HepG2 (cell line): Measurements from ENCODE around the gene SMARCB1. TPM values are rescaled to one million over a fixed set of nuclear protein-coding genes. Genes with fewer than 3 reads are reported as not detected.

Experiments used
- ATM ChIP-seq: fragments of 450-650 bp; IDR thresholded peaks from 2 replicates; pipeline ENCODE4 v1.7.1; 2017; ENCODE audit warnings: mild to moderate bottlenecking, borderline replicate concordance
- BHLHE40 ChIP-seq: IDR thresholded peaks from 2 replicates; pipeline ENCODE4 v1.6.1; 2011; ENCODE audit warnings: low read length, improper control_type of control experiment
- DR1 ChIP-seq: sonication (generic); formaldehyde crosslinking; IDR thresholded peaks from 2 replicates; pipeline ENCODE4 v1.8.0; 2021; ENCODE audit warnings: mild to moderate bottlenecking, missing genetic modification reagents, inconsistent platforms
- FOXA3 ChIP-seq: IDR thresholded peaks from 2 replicates; pipeline ENCODE4 v1.6.1; 2016; ENCODE audit warnings: missing genetic modification reagents, missing compliant biosample characterization
- FOXC1 ChIP-seq: sonication (generic); formaldehyde crosslinking; IDR thresholded peaks from 2 replicates; pipeline ENCODE4 v1.8.0; 2022; ENCODE audit warnings: mild to moderate bottlenecking, missing genetic modification reagents, borderline replicate concordance
- GATA4 ChIP-seq: sonication (generic); IDR thresholded peaks from 2 replicates; pipeline ENCODE4 v1.6.1; 2016; ENCODE audit warnings: antibody characterized with exemption, low read depth, borderline replicate concordance
- GLMP ChIP-seq: sonication (generic); formaldehyde crosslinking; IDR thresholded peaks from 2 replicates; pipeline ENCODE4 v1.9.0; 2021; ENCODE audit warnings: missing genetic modification reagents, mild to moderate bottlenecking, borderline replicate concordance
- HNRNPL ChIP-seq: fragments of 200-400 bp; formaldehyde crosslinking; IDR thresholded peaks from 2 replicates; pipeline ENCODE4 v1.6.1; 2017; ENCODE audit warnings: mild to moderate bottlenecking, low read depth, low read length
- IRF2 ChIP-seq: IDR thresholded peaks from 2 replicates; pipeline ENCODE4 v1.6.1; 2018; ENCODE audit warnings: missing genetic modification reagents, missing compliant biosample characterization
- JDP2 ChIP-seq: sonication (generic); formaldehyde crosslinking; IDR thresholded peaks from 2 replicates; pipeline ENCODE4 v1.8.1; 2022; ENCODE audit warnings: missing genetic modification reagents, borderline replicate concordance
- KLF15 ChIP-seq: sonication (generic); formaldehyde crosslinking; IDR thresholded peaks from 2 replicates; pipeline ENCODE4 v1.8.1; 2023; ENCODE audit warnings: borderline replicate concordance, mild to moderate bottlenecking, inconsistent platforms, missing genetic modification reagents, mixed read lengths
- MAFG ChIP-seq: sonication (generic); formaldehyde crosslinking; IDR thresholded peaks from 2 replicates; pipeline ENCODE4 v1.5.1; 2020; ENCODE audit warnings: mild to moderate bottlenecking, missing genetic modification reagents
- MBD4 ChIP-seq: IDR thresholded peaks from 2 replicates; pipeline ENCODE4 v1.6.1; 2012; ENCODE audit warnings: low read length, inconsistent platforms, borderline replicate concordance
- MED8 ChIP-seq: sonication (generic); formaldehyde crosslinking; IDR thresholded peaks from 2 replicates; pipeline ENCODE4 v1.8.1; 2023; ENCODE audit warnings: mild to moderate bottlenecking, missing genetic modification reagents; ENCODE audit not compliant: insufficient replicate concordance
- MTA1 ChIP-seq: sonication (generic); formaldehyde crosslinking; IDR thresholded peaks from 2 replicates; pipeline ENCODE4 v1.4.0; 2020; ENCODE audit warnings: missing genetic modification reagents, mild to moderate bottlenecking, borderline replicate concordance
- NFE2L2 ChIP-seq: fragments of 150-350 bp; IDR thresholded peaks from 2 replicates; pipeline ENCODE4 v1.6.1; 2014; ENCODE audit warnings: low read length
- NFRKB ChIP-seq: fragments of 450-650 bp; IDR thresholded peaks from 2 replicates; pipeline ENCODE4 v1.6.1; 2017
- PAX8 ChIP-seq: sonication (generic); formaldehyde crosslinking; IDR thresholded peaks from 2 replicates; pipeline ENCODE4 v1.8.0; 2022; ENCODE audit warnings: mild to moderate bottlenecking, missing genetic modification reagents, borderline replicate concordance
- RERE ChIP-seq: IDR thresholded peaks from 2 replicates; pipeline ENCODE4 v1.6.1; 2016; ENCODE audit warnings: low read depth, missing genetic modification reagents, missing compliant biosample characterization
- TFE3 ChIP-seq: IDR thresholded peaks from 2 replicates; pipeline ENCODE4 v1.6.1; 2016
- THAP11 ChIP-seq: IDR thresholded peaks from 2 replicates; pipeline ENCODE4 v1.6.1; 2016; ENCODE audit warnings: missing biosample characterization, missing genetic modification reagents
- ZNF24 ChIP-seq: fragments of 450-650 bp; IDR thresholded peaks from 2 replicates; pipeline ENCODE4 v1.6.1; 2017; ENCODE audit warnings: antibody characterized with exemption, mild to moderate bottlenecking
- ZSCAN12 ChIP-seq: sonication (generic); formaldehyde crosslinking; IDR thresholded peaks from 2 replicates; pipeline ENCODE4 v1.9.0; 2021; ENCODE audit warnings: mild to moderate bottlenecking, missing genetic modification reagents
- ZSCAN31 ChIP-seq: sonication (generic); formaldehyde crosslinking; IDR thresholded peaks from 2 replicates; pipeline ENCODE4 v1.5.0; 2020; ENCODE audit warnings: low read depth, mild to moderate bottlenecking, missing genetic modification reagents
- polyA plus RNA-seq, 8 experiments: library from polyadenylated mRNA; depleted of rRNA in 3 of 8; stranded (reverse) in 7 of 8; unstranded in 1 of 8; fragments of >200 nt; fragmentation: Illumina TruSeq in 4 of 8; extraction: Trizol in 4 of 8; gene quantifications; 2 replicates each; pipeline versions ENCODE4 v1.2.1 to v1.2.3, GENCODE V29; 2011 to 2016; ENCODE audit warnings: low read depth in 4 of 8, missing spikeins in 1 of 8, mixed read lengths in 1 of 8; ENCODE audit not compliant: insufficient read depth in 1 of 8
- total RNA-seq, 5 experiments: library from RNA; depleted of rRNA; stranded (reverse); fragments of >200 nt; fragmentation: Illumina TruSeq; extraction: Trizol; gene quantifications; 2 replicates each; pipeline ENCODE4 v1.2.3, GENCODE V29; 2016; ENCODE audit warnings: low read depth in 1 of 5

SMARCB1 gene
- total and polyA plus RNA-seq, 2 of the 13 experiments (the other 11 are each of a cell fraction or from before 2014, with no cell fraction given), result 74.0 to 166 TPM

- TF ChIP-seq RERE (no peak), THAP11 (CRISPR knock-in tag) (peak; percentile 29; the same call in 1 of the 2 replicates), TFE3 (0 out of 2 replicates have a peak, but pooled peaks have one; percentile 53), MED8 (CRISPR knock-in tag) (no peak), KLF15 (CRISPR knock-in tag) (no peak), GLMP (CRISPR knock-in tag) (no peak), GATA4 (peak; percentile 69; the same call in 1 of the 2 replicates), ZSCAN31 (CRISPR knock-in tag) (no peak), DR1 (CRISPR knock-in tag) (peak; percentile 55; the same call in 1 of the 2 replicates), JDP2 (CRISPR knock-in tag) (no peak), HNRNPL (no peak), BHLHE40 (no peak), ATM (no peak), MAFG (CRISPR knock-in tag) (no peak), PAX8 (no peak), MBD4 (no peak), NFE2L2 (no peak), MTA1 (no peak), IRF2 (CRISPR knock-in tag) (no peak), ZSCAN12 (CRISPR knock-in tag) (no peak), FOXC1 (CRISPR knock-in tag) (no peak), ZNF24 (no peak), FOXA3 (CRISPR knock-in tag) (no peak), NFRKB (no peak)
Observed at GRCh38 chr22:23857606-23858483, 71.1 kb downstream of the SMARCB1 start, which contains the start of gene SLC2A11 (continued).
